ENCODE data around the gene MAB21L4.

Gene MAB21L4

DNA sequence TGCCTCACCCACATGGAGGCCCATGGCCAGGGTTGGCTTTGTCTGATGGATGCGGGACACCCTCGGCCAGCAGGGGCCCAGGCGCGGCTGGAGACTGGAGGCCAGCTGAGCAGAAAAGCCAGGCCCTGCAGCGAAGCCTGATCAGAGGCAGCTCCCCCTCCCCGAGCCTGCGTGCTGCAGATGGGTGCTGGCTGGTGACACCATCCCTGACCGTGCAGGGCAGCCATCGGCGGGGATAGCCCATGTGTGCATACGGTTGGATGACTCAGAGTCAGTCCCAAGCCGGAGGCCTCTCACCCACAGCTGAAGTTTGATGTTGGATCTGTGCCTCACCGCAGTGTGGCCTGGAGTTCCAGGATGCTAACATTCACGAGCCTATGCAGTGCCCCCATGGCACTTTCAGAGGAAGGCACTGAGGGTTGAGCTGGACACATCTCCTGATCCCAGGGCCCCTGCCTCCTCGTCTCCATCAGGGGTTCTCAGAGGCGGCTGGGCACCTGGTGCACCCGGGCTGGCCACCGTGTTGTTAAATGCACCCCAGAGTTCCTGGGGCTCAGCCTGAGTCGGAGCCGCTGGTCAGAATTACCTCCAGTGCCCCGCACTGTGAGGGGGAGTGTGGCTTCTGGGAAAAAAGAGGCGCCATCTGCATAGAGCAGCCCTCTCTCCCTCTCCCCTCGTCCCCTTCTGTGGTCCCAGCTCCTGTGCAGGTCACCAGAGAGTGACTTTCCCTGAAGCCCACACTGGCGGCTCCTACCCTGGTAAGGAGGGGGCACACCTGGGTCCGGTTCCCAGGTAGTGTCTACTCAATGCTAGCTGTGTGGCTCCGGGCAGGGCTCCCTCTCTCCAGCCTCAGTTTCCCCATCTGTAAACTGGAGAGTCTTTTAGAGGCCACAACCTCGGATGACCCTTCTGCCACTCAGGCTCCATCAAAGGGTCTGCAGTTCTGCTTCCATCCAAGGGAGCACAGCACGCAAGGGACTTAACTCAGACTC, 56.5 kb downstream of the MAB21L4 start:
- no peak for DNase-seq (ENCODE audit: low read depth in 2 of 3, low spot score in 2 of 3)

GRCh38 chr2:240837621-240838020, 58.3 kb downstream of the MAB21L4 start:
- no peak for DNase-seq (ENCODE audit: low read depth in 2 of 3, low spot score in 2 of 3)

DNA sequence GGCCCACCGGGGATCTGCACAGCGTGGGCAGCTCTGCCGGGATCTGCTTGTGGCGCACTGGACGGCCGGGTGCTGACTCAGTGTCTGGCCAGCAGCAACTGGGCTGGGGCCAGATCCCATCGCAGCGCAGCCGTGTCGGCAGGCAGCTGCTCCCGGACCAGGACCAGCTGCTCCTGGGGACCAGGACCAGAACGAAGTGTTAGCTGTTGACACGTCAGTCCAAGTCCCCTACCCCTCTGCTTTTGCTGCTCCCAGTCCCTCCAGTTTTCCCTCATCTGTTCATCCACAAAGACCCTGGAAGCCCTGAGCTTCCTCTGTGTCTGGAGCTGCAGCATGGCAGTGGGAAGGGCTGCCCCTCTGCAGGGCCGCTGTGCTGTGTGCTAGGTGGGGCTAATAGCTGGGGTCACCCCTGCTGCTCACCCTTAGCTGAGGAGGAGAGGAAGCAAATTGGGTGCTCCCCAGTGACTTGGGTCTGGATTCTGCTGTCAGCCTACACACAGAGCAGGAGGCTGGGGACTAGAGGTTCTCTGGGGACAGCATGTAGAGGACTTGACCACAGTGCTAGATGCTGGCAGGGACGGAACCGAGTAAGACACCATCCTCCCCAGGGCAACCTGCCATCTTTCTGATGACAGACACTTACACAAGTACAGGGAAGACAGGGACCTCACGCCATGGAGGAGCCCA, 59.0 kb downstream of the MAB21L4 start:
- DNase-seq (ENCODE audit: low read depth in 2 of 3, low spot score in 2 of 3), result no peak

Data from activated CD8-positive, alpha-beta memory T cell treated with anti-CD3 and anti-CD28 coated beads for 48 hours (primary cell).